Ishikawa (cell line): ENCODE results near the gene KDM4B.

Experiments used
- EGR1 ChIP-seq: IDR thresholded peaks from 2 replicates; pipeline ENCODE4 v1.6.1; 2012
- EP300 ChIP-seq: IDR thresholded peaks from 2 replicates; pipeline ENCODE4 v1.6.1; 2012; ENCODE audit warnings: borderline replicate concordance
- FOXM1 ChIP-seq: IDR thresholded peaks from 2 replicates; pipeline ENCODE4 v1.6.1; 2012; ENCODE audit warnings: low read depth, borderline replicate concordance
- NFIC ChIP-seq: IDR thresholded peaks from 2 replicates; pipeline ENCODE4 v1.6.1; 2012
- RAD21 ChIP-seq: IDR thresholded peaks from 2 replicates; pipeline ENCODE4 v1.6.1; 2012; ENCODE audit warnings: low read depth
- TAF1 ChIP-seq: IDR thresholded peaks from 2 replicates; pipeline ENCODE4 v1.6.1; 2012; ENCODE audit warnings: low read depth, mild to moderate bottlenecking
- TCF12 ChIP-seq: IDR thresholded peaks from 2 replicates; pipeline ENCODE4 v1.6.1; 2012; ENCODE audit warnings: low read depth
- YY1 ChIP-seq: IDR thresholded peaks from 2 replicates; pipeline ENCODE4 v1.6.1; 2012; ENCODE audit warnings: low read depth
- ZBTB7A ChIP-seq: IDR thresholded peaks from 2 replicates; pipeline ENCODE4 v1.6.1; 2012; ENCODE audit warnings: low read depth
- TF ChIP-seq, protein P1 (sequence below): IDR thresholded peaks from 2 replicates; pipeline ENCODE4 v1.6.1; 2012
- TF ChIP-seq, protein P2 (sequence below): IDR thresholded peaks from 2 replicates; pipeline ENCODE4 v1.6.1; 2012
- TF ChIP-seq, protein P3 (sequence below): IDR thresholded peaks from 2 replicates; pipeline ENCODE4 v1.6.1; 2012; ENCODE audit warnings: low read depth, mild to moderate bottlenecking

DNA sequence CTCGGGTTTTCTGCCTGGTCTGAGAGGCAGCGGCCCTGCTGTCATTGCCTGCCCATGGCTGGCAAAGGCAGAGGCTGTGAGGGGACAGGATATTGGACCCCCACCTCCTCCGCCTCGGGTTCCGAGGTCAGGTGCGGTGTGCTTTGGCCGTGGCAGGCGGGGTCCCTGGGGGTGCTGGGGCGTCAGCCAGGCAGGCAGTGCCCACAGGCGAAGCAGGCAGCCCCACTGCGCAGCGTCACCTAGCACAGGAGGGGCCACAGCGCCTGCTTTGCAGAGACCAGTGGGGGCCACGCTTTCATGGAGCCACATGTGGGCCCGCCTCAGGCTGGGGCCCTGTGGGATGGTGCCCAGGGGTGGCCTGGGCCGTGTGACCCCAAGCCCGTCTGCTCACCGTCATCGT, 96.0 kb downstream of the KDM4B start:
- TF ChIP-seq YY1 (no peak), TAF1 (no peak), NFIC (no peak), TCF12 (no peak), ZBTB7A (no peak), RAD21 (no peak), FOXM1 (no peak), EP300 (no peak), EGR1 (no peak)
- TF ChIP-seq, protein P1, sequence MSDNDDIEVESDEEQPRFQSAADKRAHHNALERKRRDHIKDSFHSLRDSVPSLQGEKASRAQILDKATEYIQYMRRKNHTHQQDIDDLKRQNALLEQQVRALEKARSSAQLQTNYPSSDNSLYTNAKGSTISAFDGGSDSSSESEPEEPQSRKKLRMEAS: no peak
- TF ChIP-seq, protein P2, sequence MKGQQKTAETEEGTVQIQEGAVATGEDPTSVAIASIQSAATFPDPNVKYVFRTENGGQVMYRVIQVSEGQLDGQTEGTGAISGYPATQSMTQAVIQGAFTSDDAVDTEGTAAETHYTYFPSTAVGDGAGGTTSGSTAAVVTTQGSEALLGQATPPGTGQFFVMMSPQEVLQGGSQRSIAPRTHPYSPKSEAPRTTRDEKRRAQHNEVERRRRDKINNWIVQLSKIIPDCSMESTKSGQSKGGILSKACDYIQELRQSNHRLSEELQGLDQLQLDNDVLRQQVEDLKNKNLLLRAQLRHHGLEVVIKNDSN: no peak
- TF ChIP-seq, protein P3, sequence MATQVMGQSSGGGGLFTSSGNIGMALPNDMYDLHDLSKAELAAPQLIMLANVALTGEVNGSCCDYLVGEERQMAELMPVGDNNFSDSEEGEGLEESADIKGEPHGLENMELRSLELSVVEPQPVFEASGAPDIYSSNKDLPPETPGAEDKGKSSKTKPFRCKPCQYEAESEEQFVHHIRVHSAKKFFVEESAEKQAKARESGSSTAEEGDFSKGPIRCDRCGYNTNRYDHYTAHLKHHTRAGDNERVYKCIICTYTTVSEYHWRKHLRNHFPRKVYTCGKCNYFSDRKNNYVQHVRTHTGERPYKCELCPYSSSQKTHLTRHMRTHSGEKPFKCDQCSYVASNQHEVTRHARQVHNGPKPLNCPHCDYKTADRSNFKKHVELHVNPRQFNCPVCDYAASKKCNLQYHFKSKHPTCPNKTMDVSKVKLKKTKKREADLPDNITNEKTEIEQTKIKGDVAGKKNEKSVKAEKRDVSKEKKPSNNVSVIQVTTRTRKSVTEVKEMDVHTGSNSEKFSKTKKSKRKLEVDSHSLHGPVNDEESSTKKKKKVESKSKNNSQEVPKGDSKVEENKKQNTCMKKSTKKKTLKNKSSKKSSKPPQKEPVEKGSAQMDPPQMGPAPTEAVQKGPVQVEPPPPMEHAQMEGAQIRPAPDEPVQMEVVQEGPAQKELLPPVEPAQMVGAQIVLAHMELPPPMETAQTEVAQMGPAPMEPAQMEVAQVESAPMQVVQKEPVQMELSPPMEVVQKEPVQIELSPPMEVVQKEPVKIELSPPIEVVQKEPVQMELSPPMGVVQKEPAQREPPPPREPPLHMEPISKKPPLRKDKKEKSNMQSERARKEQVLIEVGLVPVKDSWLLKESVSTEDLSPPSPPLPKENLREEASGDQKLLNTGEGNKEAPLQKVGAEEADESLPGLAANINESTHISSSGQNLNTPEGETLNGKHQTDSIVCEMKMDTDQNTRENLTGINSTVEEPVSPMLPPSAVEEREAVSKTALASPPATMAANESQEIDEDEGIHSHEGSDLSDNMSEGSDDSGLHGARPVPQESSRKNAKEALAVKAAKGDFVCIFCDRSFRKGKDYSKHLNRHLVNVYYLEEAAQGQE: no peak
